ENCODE results near the gene TFEC. TPM values are rescaled to one million over a fixed set of nuclear protein-coding genes. Genes with fewer than 3 reads are reported as not detected.

TFEC gene
- total RNA-seq, 1 donor from 2014 or later: not detected

DNA sequence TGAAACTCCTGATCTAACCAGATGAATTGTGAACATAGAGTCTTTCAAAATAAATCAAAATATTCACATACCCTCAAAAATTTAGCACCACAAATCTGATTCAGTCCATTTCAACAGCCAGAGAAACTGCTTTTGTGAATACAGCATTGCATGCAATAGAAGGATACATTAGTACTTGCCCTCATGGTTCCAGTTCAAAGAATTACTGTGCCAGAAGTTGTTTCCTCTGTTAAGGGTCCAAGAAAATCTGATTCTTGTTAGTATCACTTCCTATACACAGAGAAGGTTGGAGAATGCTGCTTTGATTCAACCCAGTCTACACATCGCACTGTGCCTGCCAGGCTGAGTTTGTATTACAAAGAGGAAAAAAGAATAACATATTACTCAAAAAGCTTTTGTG, 115.6 kb downstream of the TFEC start:
- Mint-ChIP-seq H3K27me3 (ENCODE audit: unreplicated experiment) (no peaks in the 10 kb centered on the region), H3K9me3 (ENCODE audit: unreplicated experiment) (no peaks in the 10 kb centered on the region), H3K4me3 (ENCODE audit: unreplicated experiment) (no peak overlapping the region), H3K4me1 (ENCODE audit: low read depth, unreplicated experiment) (peaks cover 1% of the 10 kb centered on the region), H3K36me3 (ENCODE audit: unreplicated experiment) (no peaks in the 10 kb centered on the region), H3K27ac (ENCODE audit: unreplicated experiment) (no peak overlapping the region)
- TF ChIP-seq, protein P1, sequence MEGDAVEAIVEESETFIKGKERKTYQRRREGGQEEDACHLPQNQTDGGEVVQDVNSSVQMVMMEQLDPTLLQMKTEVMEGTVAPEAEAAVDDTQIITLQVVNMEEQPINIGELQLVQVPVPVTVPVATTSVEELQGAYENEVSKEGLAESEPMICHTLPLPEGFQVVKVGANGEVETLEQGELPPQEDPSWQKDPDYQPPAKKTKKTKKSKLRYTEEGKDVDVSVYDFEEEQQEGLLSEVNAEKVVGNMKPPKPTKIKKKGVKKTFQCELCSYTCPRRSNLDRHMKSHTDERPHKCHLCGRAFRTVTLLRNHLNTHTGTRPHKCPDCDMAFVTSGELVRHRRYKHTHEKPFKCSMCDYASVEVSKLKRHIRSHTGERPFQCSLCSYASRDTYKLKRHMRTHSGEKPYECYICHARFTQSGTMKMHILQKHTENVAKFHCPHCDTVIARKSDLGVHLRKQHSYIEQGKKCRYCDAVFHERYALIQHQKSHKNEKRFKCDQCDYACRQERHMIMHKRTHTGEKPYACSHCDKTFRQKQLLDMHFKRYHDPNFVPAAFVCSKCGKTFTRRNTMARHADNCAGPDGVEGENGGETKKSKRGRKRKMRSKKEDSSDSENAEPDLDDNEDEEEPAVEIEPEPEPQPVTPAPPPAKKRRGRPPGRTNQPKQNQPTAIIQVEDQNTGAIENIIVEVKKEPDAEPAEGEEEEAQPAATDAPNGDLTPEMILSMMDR (IDR thresholded peaks at IDR 0.05; ENCODE audit: partially characterized antibody, unreplicated experiment): no peak
- no peak for DNase-seq

GRCh38 chr7:115911465-115911864, 119.1 kb downstream of the TFEC start:
- no peaks in the 10 kb centered on the region for H3K27me3 Mint-ChIP-seq (ENCODE audit: unreplicated experiment)
- TF ChIP-seq, protein P1 (IDR thresholded peaks at IDR 0.05; ENCODE audit: partially characterized antibody, unreplicated experiment): no peak
- H3K36me3 Mint-ChIP-seq (ENCODE audit: unreplicated experiment): no peaks in the 10 kb centered on the region
- no peak for DNase-seq
- no peaks in the 10 kb centered on the region for H3K4me1 Mint-ChIP-seq (ENCODE audit: low read depth, unreplicated experiment)
- no peaks in the 10 kb centered on the region for H3K9me3 Mint-ChIP-seq (ENCODE audit: unreplicated experiment)
- no peak overlapping the region for H3K4me3 Mint-ChIP-seq (ENCODE audit: unreplicated experiment)
- H3K27ac Mint-ChIP-seq (ENCODE audit: unreplicated experiment): no peak overlapping the region

DNA sequence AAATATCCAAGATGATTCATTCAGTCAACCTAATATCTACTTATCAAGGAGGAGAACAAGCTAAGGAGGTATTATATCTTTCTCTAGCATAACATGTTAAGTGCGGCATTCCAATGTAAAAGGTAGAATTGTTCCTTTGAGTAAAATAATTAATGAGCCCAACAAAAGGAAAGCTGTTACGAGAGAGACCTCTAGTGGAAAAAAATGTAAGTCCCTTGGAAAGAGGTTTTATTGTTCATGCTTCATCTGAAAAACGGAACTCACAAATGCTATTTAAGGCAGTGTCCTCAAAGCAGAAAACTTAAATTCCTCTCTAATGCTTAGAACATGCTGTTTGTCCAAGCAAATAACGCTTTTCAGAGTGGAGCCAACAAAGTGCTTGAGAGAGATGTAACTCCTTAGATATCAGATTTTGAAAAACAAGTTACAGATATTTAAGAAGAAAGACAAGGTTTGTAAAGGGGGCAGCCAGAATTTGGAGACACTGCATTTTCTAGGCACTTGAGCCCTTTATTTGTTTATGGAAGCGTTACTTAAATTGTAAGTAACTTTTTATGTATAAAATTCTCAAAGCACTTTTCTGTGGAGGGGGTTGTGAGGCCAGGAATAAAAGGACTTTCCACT, 119.9 kb downstream of the TFEC start:
- DNase-seq: no peak
- no peaks in the 10 kb centered on the region for H3K36me3 Mint-ChIP-seq (ENCODE audit: unreplicated experiment)
- TF ChIP-seq, protein P1 (IDR thresholded peaks at IDR 0.05; ENCODE audit: partially characterized antibody, unreplicated experiment): peak; percentile 55
- H3K27ac Mint-ChIP-seq (ENCODE audit: unreplicated experiment): no peak overlapping the region
- no peaks in the 10 kb centered on the region for H3K4me1 Mint-ChIP-seq (ENCODE audit: low read depth, unreplicated experiment)
- H3K4me3 Mint-ChIP-seq (ENCODE audit: unreplicated experiment): no peak overlapping the region
- H3K9me3 Mint-ChIP-seq (ENCODE audit: unreplicated experiment): no peaks in the 10 kb centered on the region
- H3K27me3 Mint-ChIP-seq (ENCODE audit: unreplicated experiment): no peaks in the 10 kb centered on the region

DNA sequence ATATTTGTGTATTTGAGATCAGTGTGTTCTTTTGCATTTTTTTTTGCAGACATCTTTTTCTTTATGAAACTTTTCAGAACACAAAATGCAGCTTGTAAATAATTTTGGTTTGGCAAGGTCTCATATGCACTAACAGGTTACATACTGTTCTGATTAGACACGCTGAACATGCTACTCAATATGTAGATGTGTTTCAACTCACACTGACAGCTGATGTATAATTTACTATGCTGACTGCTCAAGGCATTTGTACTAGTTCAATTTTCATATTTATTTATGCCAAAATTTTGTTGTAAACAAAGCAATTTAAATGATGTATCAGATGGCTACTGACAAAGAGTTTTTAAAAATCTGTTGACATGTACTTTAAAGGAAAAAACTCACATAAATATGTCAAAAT, 123.8 kb downstream of the TFEC start:
- H3K36me3 Mint-ChIP-seq (ENCODE audit: unreplicated experiment): no peaks in the 10 kb centered on the region
- TF ChIP-seq, protein P1 (IDR thresholded peaks at IDR 0.05; ENCODE audit: partially characterized antibody, unreplicated experiment): no peak
- no peak overlapping the region for H3K27ac Mint-ChIP-seq (ENCODE audit: unreplicated experiment)
- DNase-seq: no peak
- H3K4me3 Mint-ChIP-seq (ENCODE audit: unreplicated experiment): no peak overlapping the region
- no peaks in the 10 kb centered on the region for H3K4me1 Mint-ChIP-seq (ENCODE audit: low read depth, unreplicated experiment)
- no peaks in the 10 kb centered on the region for H3K27me3 Mint-ChIP-seq (ENCODE audit: unreplicated experiment)
- no peaks in the 10 kb centered on the region for H3K9me3 Mint-ChIP-seq (ENCODE audit: unreplicated experiment)

DNA sequence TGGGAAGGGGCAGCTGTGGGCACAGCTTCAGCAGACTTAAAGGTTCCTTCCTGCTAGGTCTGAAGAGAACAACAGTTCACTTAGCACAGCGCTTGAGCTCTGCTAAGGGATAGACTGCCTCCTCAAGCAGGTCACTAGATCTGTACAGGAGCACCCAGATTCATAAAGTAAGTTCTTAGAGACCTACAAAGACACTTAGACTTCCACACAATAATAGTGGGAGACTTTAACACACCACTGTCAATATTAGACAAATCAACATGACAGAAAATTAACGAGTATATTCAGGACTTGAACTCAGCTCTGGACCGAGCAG, 140.9 kb downstream of the TFEC start:
- TF ChIP-seq, protein P1 (IDR thresholded peaks at IDR 0.05; ENCODE audit: partially characterized antibody, unreplicated experiment): no peak
- Mint-ChIP-seq H3K27ac (ENCODE audit: unreplicated experiment) (no peak overlapping the region), H3K36me3 (ENCODE audit: unreplicated experiment) (peaks cover 9% of the 10 kb centered on the region), H3K27me3 (ENCODE audit: unreplicated experiment) (no peaks in the 10 kb centered on the region), H3K4me1 (ENCODE audit: low read depth, unreplicated experiment) (no peaks in the 10 kb centered on the region), H3K9me3 (ENCODE audit: unreplicated experiment) (no peaks in the 10 kb centered on the region), H3K4me3 (ENCODE audit: unreplicated experiment) (no peak overlapping the region)
- DNase-seq: no peak
